ENCODE measurements around the gene SEPTIN6. TPM values are rescaled to one million over a fixed set of nuclear protein-coding genes. Genes with fewer than 3 reads are reported as not detected.

Gene SEPTIN6
- total RNA-seq, 1 experiment from 2014 or later: 31.2 TPM

- Histone ChIP-seq H3K36me3 (ENCODE audit: control insufficient read depth, insufficient read depth, low read length) (no peaks in the 10 kb centered on the region), H3K4me3 (ENCODE audit: low read depth in 2 of 2, low read length in 2 of 2) (no peak overlapping the region), H3K4me1 (ENCODE audit: control insufficient read depth, insufficient read depth, low read length) (peaks cover 20% of the 10 kb centered on the region), H3K27me3 (ENCODE audit: control insufficient read depth, insufficient read depth, low read length) (no peaks in the 10 kb centered on the region), H3K27ac (ENCODE audit: low read length) (no peak overlapping the region), H3K9me3 (ENCODE audit: control insufficient read depth, insufficient read depth, low read depth, low read length) (no peaks in the 10 kb centered on the region)
- BruUV-seq (replicated peaks): no TSS peak
- intact Hi-C loops (cut with micrococcal nuclease; ENCODE audit: unreplicated experiment): no loop called here
- ChIA-PET CTCF (no interaction called here), POLR2A (interaction anchor here (0.6 kb wide), 1 partner anchor 54 kb away, joined by 5 read pairs; no protein-coding TSS in a partner anchor)
- no peak for DNase-seq (ENCODE audit: low read depth, low spot score)
- no peak for ATAC-seq
- in situ Hi-C loops (cut with HindIII; ENCODE audit: low pct_unique_long_range_greater_than_20kb, low sequenced_read_pairs): no loop called here
- TF ChIP-seq TCF7L2 (IDR thresholded peaks at IDR 0.05; ENCODE audit: low read depth, low read length) (no peak), POLR2AphosphoS5 (IDR thresholded peaks at IDR 0.05; ENCODE audit: low read depth, low read length) (no peak), CTCF (IDR thresholded peaks at IDR 0.05) (no peak), REST (IDR thresholded peaks at IDR 0.05; ENCODE audit: insufficient read depth in 1 of 2, low read depth in 2 of 2, low read length in 1 of 2) (no peak), SIN3A (IDR thresholded peaks at IDR 0.05; ENCODE audit: borderline replicate concordance, insufficient read depth, low read depth, low read length) (no peak)
Measured at GRCh38 chrX:119682019-119682989, 10.7 kb downstream of the SEPTIN6 start.

- H3K4me1 ChIP-seq (ENCODE audit: control insufficient read depth, insufficient read depth, low read length): no peaks in the 10 kb centered on the region
- no peak for TF ChIP-seq TCF7L2 (IDR thresholded peaks at IDR 0.05; ENCODE audit: low read depth, low read length)
- TF ChIP-seq POLR2AphosphoS5 (IDR thresholded peaks at IDR 0.05; ENCODE audit: low read depth, low read length): no peak
- TF ChIP-seq REST (IDR thresholded peaks at IDR 0.05; ENCODE audit: insufficient read depth in 1 of 2, low read depth in 2 of 2, low read length in 1 of 2): no peak
- TF ChIP-seq CTCF (IDR thresholded peaks at IDR 0.05): no peak
- TF ChIP-seq SIN3A (IDR thresholded peaks at IDR 0.05; ENCODE audit: borderline replicate concordance, insufficient read depth, low read depth, low read length): no peak
- no peaks in the 10 kb centered on the region for H3K9me3 ChIP-seq (ENCODE audit: control insufficient read depth, insufficient read depth, low read depth, low read length)
- no TSS peak for BruUV-seq (replicated peaks)
- ATAC-seq (no peak), DNase-seq (ENCODE audit: low read depth, low spot score) (no peak)
- no peaks in the 10 kb centered on the region for H3K27me3 ChIP-seq (ENCODE audit: control insufficient read depth, insufficient read depth, low read length)
- no peak overlapping the region for H3K4me3 ChIP-seq (ENCODE audit: low read depth in 2 of 2, low read length in 2 of 2)
- no peak overlapping the region for H3K27ac ChIP-seq (ENCODE audit: low read length)
- in situ Hi-C loops (cut with HindIII; ENCODE audit: low pct_unique_long_range_greater_than_20kb, low sequenced_read_pairs) (no loop called here), intact Hi-C loops (cut with micrococcal nuclease; ENCODE audit: unreplicated experiment) (no loop called here)
- ChIA-PET CTCF (no interaction called here), POLR2A (no interaction called here)
- no peaks in the 10 kb centered on the region for H3K36me3 ChIP-seq (ENCODE audit: control insufficient read depth, insufficient read depth, low read length)
Measured at GRCh38 chrX:119677654-119677981, 15.3 kb downstream of the SEPTIN6 start.
